Breast epithelium (tissue), 3 donors: ENCODE results near the gene EP400.

Source experiments
- POLR2A ChIP-seq: fragments of 450-650 bp; IDR thresholded peaks from one replicate; pipeline ENCODE4 v1.6.1; 2016; ENCODE audit warnings: antibody characterized with exemption, mild to moderate bottlenecking, moderate library complexity
- POLR2AphosphoS5 ChIP-seq, 3 donors: sonication (generic); formaldehyde crosslinking; IDR thresholded peaks; one replicate each; pipeline ENCODE4 v1.6.1; 2017; ENCODE audit warnings: antibody characterized with exemption in 3 of 3
- TF ChIP-seq, protein P1 (sequence below), 3 donors: fragments of 450-650 bp; IDR thresholded peaks; one replicate each; pipeline ENCODE4 v1.5.1; 2016 to 2017; ENCODE audit warnings: antibody characterized with exemption in 3 of 3, mild to moderate bottlenecking in 3 of 3, moderate library complexity in 3 of 3

DNA sequence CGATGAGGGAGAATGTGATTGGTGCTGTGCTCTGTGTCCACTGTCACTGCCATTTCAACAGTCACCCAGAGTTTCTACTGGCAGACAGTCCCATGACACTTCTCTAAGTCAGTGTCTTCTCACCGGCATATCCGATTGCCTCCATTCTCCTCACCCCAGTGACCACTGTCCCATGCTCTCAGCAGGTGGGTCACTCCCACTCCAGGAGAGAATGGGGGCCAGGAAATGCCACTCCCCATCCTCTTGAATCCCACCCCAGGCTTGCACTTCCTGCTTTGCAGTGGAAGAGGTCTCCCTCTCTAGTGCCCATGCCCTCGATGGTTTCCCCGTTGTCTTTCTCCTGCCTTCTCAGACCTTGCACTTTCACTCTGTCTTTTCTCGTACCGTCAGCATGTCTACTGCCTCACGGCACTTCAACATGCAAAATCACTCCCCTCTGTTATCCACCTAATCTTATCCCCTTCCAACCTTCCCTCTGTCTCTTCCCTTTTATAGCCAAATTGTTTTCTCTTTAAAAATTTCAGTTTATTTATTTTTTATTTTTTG, 2.2 kb upstream of the EP400 start:
- TF ChIP-seq, protein P1, sequence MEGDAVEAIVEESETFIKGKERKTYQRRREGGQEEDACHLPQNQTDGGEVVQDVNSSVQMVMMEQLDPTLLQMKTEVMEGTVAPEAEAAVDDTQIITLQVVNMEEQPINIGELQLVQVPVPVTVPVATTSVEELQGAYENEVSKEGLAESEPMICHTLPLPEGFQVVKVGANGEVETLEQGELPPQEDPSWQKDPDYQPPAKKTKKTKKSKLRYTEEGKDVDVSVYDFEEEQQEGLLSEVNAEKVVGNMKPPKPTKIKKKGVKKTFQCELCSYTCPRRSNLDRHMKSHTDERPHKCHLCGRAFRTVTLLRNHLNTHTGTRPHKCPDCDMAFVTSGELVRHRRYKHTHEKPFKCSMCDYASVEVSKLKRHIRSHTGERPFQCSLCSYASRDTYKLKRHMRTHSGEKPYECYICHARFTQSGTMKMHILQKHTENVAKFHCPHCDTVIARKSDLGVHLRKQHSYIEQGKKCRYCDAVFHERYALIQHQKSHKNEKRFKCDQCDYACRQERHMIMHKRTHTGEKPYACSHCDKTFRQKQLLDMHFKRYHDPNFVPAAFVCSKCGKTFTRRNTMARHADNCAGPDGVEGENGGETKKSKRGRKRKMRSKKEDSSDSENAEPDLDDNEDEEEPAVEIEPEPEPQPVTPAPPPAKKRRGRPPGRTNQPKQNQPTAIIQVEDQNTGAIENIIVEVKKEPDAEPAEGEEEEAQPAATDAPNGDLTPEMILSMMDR (IDR thresholded peaks at IDR 0.05): no peak
- no peak for TF ChIP-seq POLR2A
- TF ChIP-seq POLR2AphosphoS5 (IDR thresholded peaks at IDR 0.05): no peak
